HepG2 (cell line): Measurements from ENCODE around the gene ABTB2. TPM values are rescaled to one million over a fixed set of nuclear protein-coding genes. Genes with fewer than 3 reads are reported as not detected.

Experiments used
- AHR ChIP-seq: IDR thresholded peaks from 2 replicates; pipeline ENCODE4 v1.6.1; 2018; ENCODE audit warnings: missing genetic modification reagents, missing compliant biosample characterization
- DDIT3 ChIP-seq: sonication (generic); formaldehyde crosslinking; IDR thresholded peaks from 2 replicates; pipeline ENCODE4 v1.4.0; 2020; ENCODE audit warnings: mild to moderate bottlenecking, missing genetic modification reagents
- GLI4 ChIP-seq: sonication (generic); formaldehyde crosslinking; IDR thresholded peaks from 2 replicates; pipeline ENCODE4 v1.5.1; 2020; ENCODE audit warnings: missing genetic modification reagents, mild to moderate bottlenecking, moderate library complexity, borderline replicate concordance
- HDAC1 ChIP-seq: sonication (generic); formaldehyde crosslinking; IDR thresholded peaks from 2 replicates; pipeline ENCODE4 v1.5.1; 2020; ENCODE audit warnings: mild to moderate bottlenecking, missing genetic modification reagents
- NFAT5 ChIP-seq: sonication (generic); formaldehyde crosslinking; IDR thresholded peaks from 2 replicates; pipeline ENCODE4 v1.4.0; 2020; ENCODE audit warnings: missing genetic modification reagents
- NR2F1 ChIP-seq, 2 experiments: fragments of 450-650 bp in 1 of 2; formaldehyde crosslinking in 1 of 2; IDR thresholded peaks; 2 replicates each; pipeline versions ENCODE4 v1.5.0 to v1.6.1; 2016 to 2020; ENCODE audit warnings: mild to moderate bottlenecking in 1 of 2, missing compliant biosample characterization in 1 of 2, missing genetic modification reagents in 1 of 2, moderate library complexity in 1 of 2
- RARA ChIP-seq: IDR thresholded peaks from 2 replicates; pipeline ENCODE4 v1.6.1; 2016; ENCODE audit warnings: missing genetic modification reagents, missing compliant biosample characterization
- SMYD3 ChIP-seq: sonication (generic); formaldehyde crosslinking; IDR thresholded peaks from 2 replicates; pipeline ENCODE4 v1.8.1; 2023; ENCODE audit warnings: mild to moderate bottlenecking, missing genetic modification reagents
- TERF1 ChIP-seq: sonication (generic); formaldehyde crosslinking; IDR thresholded peaks from 2 replicates; pipeline ENCODE4 v1.8.0; 2022; ENCODE audit warnings: mild to moderate bottlenecking, missing genetic modification reagents, moderate library complexity
- TSC22D2 ChIP-seq: sonication (generic); formaldehyde crosslinking; IDR thresholded peaks from 2 replicates; pipeline ENCODE4 v1.5.1; 2020; ENCODE audit warnings: missing genetic modification reagents, mild to moderate bottlenecking, borderline replicate concordance
- ZBTB43 ChIP-seq: sonication (generic); formaldehyde crosslinking; conservative IDR thresholded peaks from 2 replicates; pipeline ENCODE4 v1.4.0; 2020; ENCODE audit warnings: missing genetic modification reagents
- ZNF280B ChIP-seq: sonication (generic); formaldehyde crosslinking; IDR thresholded peaks from 2 replicates; pipeline ENCODE4 v1.5.0; 2020; ENCODE audit warnings: missing genetic modification reagents, mild to moderate bottlenecking, borderline replicate concordance
- ZNF549 ChIP-seq: sonication (generic); formaldehyde crosslinking; IDR thresholded peaks from 2 replicates; pipeline ENCODE4 v1.5.0; 2020; ENCODE audit warnings: missing genetic modification reagents
- ZNF670 ChIP-seq: sonication (generic); formaldehyde crosslinking; IDR thresholded peaks from 2 replicates; pipeline ENCODE4 v1.8.0; 2022; ENCODE audit warnings: mild to moderate bottlenecking, missing genetic modification reagents, borderline replicate concordance
- ZNF713 ChIP-seq: sonication (generic); formaldehyde crosslinking; IDR thresholded peaks from 2 replicates; pipeline ENCODE4 v1.4.0; 2020; ENCODE audit warnings: mild to moderate bottlenecking, missing genetic modification reagents
- polyA plus RNA-seq, 8 experiments: library from polyadenylated mRNA; depleted of rRNA in 3 of 8; stranded (reverse) in 7 of 8; unstranded in 1 of 8; fragments of >200 nt; fragmentation: Illumina TruSeq in 4 of 8; extraction: Trizol in 4 of 8; gene quantifications; 2 replicates each; pipeline versions ENCODE4 v1.2.1 to v1.2.3, GENCODE V29; 2011 to 2016; ENCODE audit warnings: low read depth in 4 of 8, missing spikeins in 1 of 8, mixed read lengths in 1 of 8; ENCODE audit not compliant: insufficient read depth in 1 of 8
- total RNA-seq, 5 experiments: library from RNA; depleted of rRNA; stranded (reverse); fragments of >200 nt; fragmentation: Illumina TruSeq; extraction: Trizol; gene quantifications; 2 replicates each; pipeline ENCODE4 v1.2.3, GENCODE V29; 2016; ENCODE audit warnings: low read depth in 1 of 5
- TF ChIP-seq, protein P1 (sequence below): sonication (generic); formaldehyde crosslinking; IDR thresholded peaks from 2 replicates; pipeline ENCODE4 v1.9.0; 2021; ENCODE audit warnings: missing genetic modification reagents, mild to moderate bottlenecking, borderline replicate concordance

ABTB2 gene
- total and polyA plus RNA-seq, 2 of the 13 experiments (the other 11 are each of a cell fraction or from before 2014, with no cell fraction given) = 5.1 to 15.4 TPM

DNA sequence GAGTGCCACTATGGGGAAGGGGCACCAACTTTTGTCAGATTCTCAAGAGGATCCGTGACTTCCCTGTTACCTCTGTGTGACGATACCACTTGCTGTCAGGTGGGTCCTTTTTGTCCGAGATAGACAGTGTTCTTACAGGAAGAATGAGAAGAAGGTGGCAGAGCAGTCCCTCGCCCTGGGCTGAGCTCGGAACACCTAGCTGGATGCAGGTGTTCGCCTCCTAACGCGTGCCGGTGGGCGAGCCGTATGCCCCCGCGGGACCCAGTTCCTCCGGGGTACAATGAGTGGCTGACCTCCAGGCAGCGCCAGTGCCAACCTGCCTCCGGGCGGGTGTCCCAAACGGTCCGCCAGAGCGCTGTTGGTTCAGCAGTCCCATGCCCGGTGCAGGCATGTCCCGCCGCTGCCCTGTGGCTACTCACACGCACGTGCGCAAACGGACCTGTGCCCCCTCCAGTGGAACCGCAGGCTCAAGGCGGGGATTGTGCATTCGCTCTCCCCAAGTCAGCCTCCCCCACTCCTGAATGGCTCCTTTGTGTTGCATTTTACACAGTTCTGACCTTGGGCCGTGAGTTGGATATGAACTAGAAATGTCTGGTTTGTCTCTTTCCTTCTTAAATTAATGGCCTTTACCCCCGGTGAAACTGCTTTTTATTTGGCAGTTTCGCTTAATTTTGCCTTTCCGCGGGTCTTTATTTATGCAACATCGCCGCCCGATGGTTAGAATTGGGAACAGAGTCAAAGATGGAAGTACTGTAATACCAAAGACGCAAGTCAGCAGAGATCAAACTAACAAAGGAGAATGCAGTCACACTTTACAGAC lies 1.1 kb upstream of the ABTB2 start (continued):
- TF ChIP-seq ZNF670 (CRISPR knock-in tag) (0 out of 2 replicates have a peak, but pooled peaks have one; percentile 60), ZBTB43 (CRISPR knock-in tag) (0 out of 2 replicates have a peak, but pooled peaks have one; percentile 33), SMYD3 (no peak), HDAC1 (CRISPR knock-in tag) (peak; percentile 74), AHR (CRISPR knock-in tag) (no peak), ZNF713 (CRISPR knock-in tag) (no peak), TERF1 (CRISPR knock-in tag) (no peak), ZNF549 (CRISPR knock-in tag) (no peak), TSC22D2 (0 out of 2 replicates have a peak, but pooled peaks have one; percentile 30), NFAT5 (CRISPR knock-in tag) (no peak), NR2F1 (CRISPR knock-in tag; IDR thresholded peaks at IDR 0.05) (no peak), DDIT3 (CRISPR knock-in tag) (no peak), RARA (CRISPR knock-in tag) (0 out of 2 replicates have a peak, but pooled peaks have one; percentile 35), GLI4 (CRISPR knock-in tag) (0 out of 2 replicates have a peak, but pooled peaks have one; percentile 36), ZNF280B (CRISPR knock-in tag) (no peak)
- TF ChIP-seq, protein P1, sequence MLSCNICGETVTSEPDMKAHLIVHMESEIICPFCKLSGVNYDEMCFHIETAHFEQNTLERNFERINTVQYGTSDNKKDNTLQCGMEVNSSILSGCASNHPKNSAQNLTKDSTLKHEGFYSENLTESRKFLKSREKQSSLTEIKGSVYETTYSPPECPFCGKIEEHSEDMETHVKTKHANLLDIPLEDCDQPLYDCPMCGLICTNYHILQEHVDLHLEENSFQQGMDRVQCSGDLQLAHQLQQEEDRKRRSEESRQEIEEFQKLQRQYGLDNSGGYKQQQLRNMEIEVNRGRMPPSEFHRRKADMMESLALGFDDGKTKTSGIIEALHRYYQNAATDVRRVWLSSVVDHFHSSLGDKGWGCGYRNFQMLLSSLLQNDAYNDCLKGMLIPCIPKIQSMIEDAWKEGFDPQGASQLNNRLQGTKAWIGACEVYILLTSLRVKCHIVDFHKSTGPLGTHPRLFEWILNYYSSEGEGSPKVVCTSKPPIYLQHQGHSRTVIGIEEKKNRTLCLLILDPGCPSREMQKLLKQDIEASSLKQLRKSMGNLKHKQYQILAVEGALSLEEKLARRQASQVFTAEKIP = no peak
